Panc1 (cell line): ENCODE measurements around the gene COL1A1. TPM values are rescaled to one million over a fixed set of nuclear protein-coding genes. Genes with fewer than 3 reads are reported as not detected.

Source experiments
- ATAC-seq: fragments of 200-7000 bp; cut with Tn5 transposase; 2 replicates; pipeline ENCODE4 v1.9.1; 2020; ENCODE audit warnings: mild to moderate bottlenecking, moderate library complexity
- BruUV-seq: library from RNA; stranded (reverse); fragments of 400-500 nt; replicated peaks from 2 replicates; lab custom pipeline; 2021; lab: Mats Ljungman, UMichigan
- CTCF ChIA-PET: fragments of 300-600 bp; sonication (Branson Sonifier 250); formaldehyde crosslinking; loops from one replicate; lab custom pipeline; 2022; ENCODE audit warnings: antibody characterized with exemption; lab: Charles Lee
- POLR2A ChIA-PET: fragments of 300-600 bp; sonication (Branson Sonifier 250); formaldehyde crosslinking; loops from one replicate; lab custom pipeline; 2022; ENCODE audit warnings: antibody characterized with exemption; lab: Charles Lee
- DNase-seq: peaks from one replicate; pipeline ENCODE4 v3.0.0-alpha.2; 2010; ENCODE audit warnings: low read depth, low spot score
- H3K27ac ChIP-seq: 2 replicates; pipeline ENCODE4 v1.5.1; 2011; ENCODE audit warnings: mild to moderate bottlenecking, low read length, inconsistent platforms
- H3K27me3 ChIP-seq: fragments of 200-500 bp; sonication (Bioruptor generic); 2 replicates; pipeline ENCODE4 v1.6.0; 2014; ENCODE audit warnings: low read length, inconsistent platforms; ENCODE audit not compliant: control insufficient read depth, insufficient read depth
- H3K36me3 ChIP-seq: fragments of 200-500 bp; sonication (Bioruptor generic); 2 replicates; pipeline ENCODE4 v1.5.1; 2014; ENCODE audit warnings: inconsistent platforms, mild to moderate bottlenecking, low read length, moderate library complexity; ENCODE audit not compliant: control insufficient read depth, insufficient read depth
- H3K4me1 ChIP-seq: 2 replicates; pipeline ENCODE4 v1.5.1; 2011; ENCODE audit warnings: inconsistent platforms, mild to moderate bottlenecking, low read length, moderate library complexity; ENCODE audit not compliant: control insufficient read depth, insufficient read depth
- H3K4me3 ChIP-seq, 2 experiments: 2 replicates each; pipeline ENCODE4 v1.5.1; 2011 to 2012; ENCODE audit warnings: low read depth in 2 of 2, low read length in 2 of 2, mild to moderate bottlenecking in 2 of 2, inconsistent platforms in 1 of 2, moderate library complexity in 1 of 2
- H3K9me3 ChIP-seq: fragments of 200-500 bp; sonication (Bioruptor generic); 2 replicates; pipeline ENCODE4 v1.5.1; 2014; ENCODE audit warnings: low read depth, mild to moderate bottlenecking, inconsistent platforms, low read length, moderate library complexity; ENCODE audit not compliant: control insufficient read depth, insufficient read depth
- POLR2AphosphoS5 ChIP-seq: IDR thresholded peaks from 2 replicates; pipeline ENCODE4 v1.6.1; 2012; ENCODE audit warnings: mild to moderate bottlenecking, low read depth, low read length, moderate library complexity
- SIN3A ChIP-seq: IDR thresholded peaks from 2 replicates; pipeline ENCODE4 v1.6.1; 2012; ENCODE audit warnings: low read depth, mild to moderate bottlenecking, low read length, moderate library complexity, borderline replicate concordance; ENCODE audit not compliant: insufficient read depth
- TCF7L2 ChIP-seq: IDR thresholded peaks from 2 replicates; pipeline ENCODE4 v1.6.1; 2011; ENCODE audit warnings: mild to moderate bottlenecking, low read depth, low read length, inconsistent platforms
- in situ Hi-C: cut with HindIII; loops from 2 replicates; pipeline ENCODE4 v1.10.0; 2016; ENCODE audit warnings: low sequenced_read_pairs, low pct_unique_long_range_greater_than_20kb
- intact Hi-C: fragments of 100-400 bp; cut with micrococcal nuclease; formaldehyde crosslinking; loops from one replicate; pipeline ENCODE4 v1.10.0; 2022; ENCODE audit not compliant: unreplicated experiment
- total RNA-seq: library from RNA; stranded (reverse); gene quantifications from one replicate; pipeline ENCODE4 v1.2.1, GENCODE V29; 2021; ENCODE audit not compliant: unreplicated experiment
- TF ChIP-seq, protein P1 (sequence below): fragments of 450-650 bp; IDR thresholded peaks from 2 replicates; pipeline ENCODE4 v1.5.1; 2017; ENCODE audit warnings: mild to moderate bottlenecking
- TF ChIP-seq, protein P2 (sequence below), 2 experiments: IDR thresholded peaks; 2 replicates each; pipeline ENCODE4 v1.6.1; 2011 to 2012; ENCODE audit warnings: low read depth in 2 of 2, control low read depth in 1 of 2, low read length in 1 of 2, mild to moderate bottlenecking in 1 of 2, moderate library complexity in 1 of 2; ENCODE audit not compliant: insufficient read depth in 1 of 2

Gene COL1A1
- total RNA-seq, 1 experiment from 2014 or later, result 52.7 TPM

DNA sequence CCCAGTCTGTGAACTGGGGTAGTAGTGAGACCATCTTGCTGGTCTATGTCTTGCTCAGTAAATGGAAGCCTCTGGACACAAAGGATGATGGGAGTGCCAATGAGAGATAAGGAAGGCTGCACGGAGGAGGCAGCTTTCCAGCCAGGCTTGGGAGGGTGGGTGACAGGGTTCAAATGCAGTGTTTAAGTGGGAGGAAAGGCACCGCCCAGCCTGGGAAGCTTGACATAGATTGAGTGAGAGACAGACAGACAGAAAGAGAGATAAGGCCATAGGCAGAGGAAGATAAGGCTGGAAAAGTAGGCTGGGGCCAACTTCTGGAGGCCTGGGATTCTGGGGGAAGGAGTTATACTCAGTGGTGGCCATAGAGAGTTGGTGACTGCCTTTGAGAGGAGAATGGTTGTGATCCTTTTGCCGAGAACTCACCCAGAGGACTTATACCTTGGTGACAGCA is 7.2 kb upstream of the COL1A1 start:
- peaks cover 20% of the 10 kb centered on the region for H3K4me1 ChIP-seq
- POLR2A ChIA-PET, result no interaction called here
- DNase-seq, result no peak

DNA sequence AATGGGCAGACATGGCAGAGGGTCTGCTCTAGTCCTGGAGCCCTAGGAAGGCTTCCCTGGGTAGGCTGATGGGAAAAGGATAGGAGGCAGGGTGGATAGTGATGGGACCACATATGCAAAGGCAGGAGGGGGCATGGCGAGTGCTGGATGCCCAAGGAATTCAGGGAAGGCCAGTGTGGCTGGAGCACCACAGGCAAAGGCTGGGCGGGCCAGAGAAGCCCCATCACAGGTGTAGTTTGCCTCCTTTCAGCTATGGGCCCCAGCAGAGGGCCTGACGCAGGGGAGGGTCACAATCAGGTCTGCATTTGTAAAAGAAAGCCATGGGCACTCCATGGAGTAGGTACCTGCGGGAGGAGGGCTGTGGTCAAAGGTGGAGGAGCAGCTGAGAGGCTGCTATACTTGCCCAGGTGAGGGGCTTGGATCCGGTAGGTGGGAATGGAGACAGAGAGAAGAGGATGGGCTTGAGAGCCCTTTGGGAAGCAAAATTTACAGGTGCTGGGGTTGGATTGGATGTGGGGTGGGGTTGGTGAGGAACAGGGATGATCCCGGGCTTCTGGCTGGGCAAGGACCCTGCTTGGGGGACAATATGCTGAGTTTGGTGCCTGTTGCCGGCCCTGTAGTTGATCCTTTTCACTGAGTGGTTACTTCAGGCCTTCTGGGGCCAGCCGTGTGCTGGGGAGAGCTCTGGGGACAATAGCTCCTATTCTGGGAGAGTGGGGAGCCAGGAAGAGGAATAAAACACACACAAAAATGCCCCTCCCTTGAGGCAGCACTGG is 6.5 kb upstream of the COL1A1 start:
- POLR2A ChIA-PET, result no interaction called here
- in situ Hi-C loops, result loop anchor here (10.0 kb wide), 1 partner anchor 47 kb away; no protein-coding TSS in a partner anchor

More for the DNA sequence above, 7.2 kb upstream of the COL1A1 start:
- no peak overlapping the region for H3K4me3 ChIP-seq
- no peaks in the 10 kb centered on the region for H3K36me3 ChIP-seq
- no peaks in the 10 kb centered on the region for H3K27me3 ChIP-seq
- no peak overlapping the region for H3K27ac ChIP-seq
- H3K9me3 ChIP-seq, result no peaks in the 10 kb centered on the region
- CTCF ChIA-PET, result no interaction called here
- in situ Hi-C loops (loop anchor here (10.0 kb wide), 1 partner anchor 46 kb away; no protein-coding TSS in a partner anchor), intact Hi-C loops (no loop called here)
- BruUV-seq, result no TSS peak
- no peak for ATAC-seq
- TF ChIP-seq TCF7L2, result no peak
- no peak for TF ChIP-seq SIN3A
- TF ChIP-seq POLR2AphosphoS5, result no peak
- TF ChIP-seq, protein P1, sequence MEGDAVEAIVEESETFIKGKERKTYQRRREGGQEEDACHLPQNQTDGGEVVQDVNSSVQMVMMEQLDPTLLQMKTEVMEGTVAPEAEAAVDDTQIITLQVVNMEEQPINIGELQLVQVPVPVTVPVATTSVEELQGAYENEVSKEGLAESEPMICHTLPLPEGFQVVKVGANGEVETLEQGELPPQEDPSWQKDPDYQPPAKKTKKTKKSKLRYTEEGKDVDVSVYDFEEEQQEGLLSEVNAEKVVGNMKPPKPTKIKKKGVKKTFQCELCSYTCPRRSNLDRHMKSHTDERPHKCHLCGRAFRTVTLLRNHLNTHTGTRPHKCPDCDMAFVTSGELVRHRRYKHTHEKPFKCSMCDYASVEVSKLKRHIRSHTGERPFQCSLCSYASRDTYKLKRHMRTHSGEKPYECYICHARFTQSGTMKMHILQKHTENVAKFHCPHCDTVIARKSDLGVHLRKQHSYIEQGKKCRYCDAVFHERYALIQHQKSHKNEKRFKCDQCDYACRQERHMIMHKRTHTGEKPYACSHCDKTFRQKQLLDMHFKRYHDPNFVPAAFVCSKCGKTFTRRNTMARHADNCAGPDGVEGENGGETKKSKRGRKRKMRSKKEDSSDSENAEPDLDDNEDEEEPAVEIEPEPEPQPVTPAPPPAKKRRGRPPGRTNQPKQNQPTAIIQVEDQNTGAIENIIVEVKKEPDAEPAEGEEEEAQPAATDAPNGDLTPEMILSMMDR, result no peak
- TF ChIP-seq, protein P2, sequence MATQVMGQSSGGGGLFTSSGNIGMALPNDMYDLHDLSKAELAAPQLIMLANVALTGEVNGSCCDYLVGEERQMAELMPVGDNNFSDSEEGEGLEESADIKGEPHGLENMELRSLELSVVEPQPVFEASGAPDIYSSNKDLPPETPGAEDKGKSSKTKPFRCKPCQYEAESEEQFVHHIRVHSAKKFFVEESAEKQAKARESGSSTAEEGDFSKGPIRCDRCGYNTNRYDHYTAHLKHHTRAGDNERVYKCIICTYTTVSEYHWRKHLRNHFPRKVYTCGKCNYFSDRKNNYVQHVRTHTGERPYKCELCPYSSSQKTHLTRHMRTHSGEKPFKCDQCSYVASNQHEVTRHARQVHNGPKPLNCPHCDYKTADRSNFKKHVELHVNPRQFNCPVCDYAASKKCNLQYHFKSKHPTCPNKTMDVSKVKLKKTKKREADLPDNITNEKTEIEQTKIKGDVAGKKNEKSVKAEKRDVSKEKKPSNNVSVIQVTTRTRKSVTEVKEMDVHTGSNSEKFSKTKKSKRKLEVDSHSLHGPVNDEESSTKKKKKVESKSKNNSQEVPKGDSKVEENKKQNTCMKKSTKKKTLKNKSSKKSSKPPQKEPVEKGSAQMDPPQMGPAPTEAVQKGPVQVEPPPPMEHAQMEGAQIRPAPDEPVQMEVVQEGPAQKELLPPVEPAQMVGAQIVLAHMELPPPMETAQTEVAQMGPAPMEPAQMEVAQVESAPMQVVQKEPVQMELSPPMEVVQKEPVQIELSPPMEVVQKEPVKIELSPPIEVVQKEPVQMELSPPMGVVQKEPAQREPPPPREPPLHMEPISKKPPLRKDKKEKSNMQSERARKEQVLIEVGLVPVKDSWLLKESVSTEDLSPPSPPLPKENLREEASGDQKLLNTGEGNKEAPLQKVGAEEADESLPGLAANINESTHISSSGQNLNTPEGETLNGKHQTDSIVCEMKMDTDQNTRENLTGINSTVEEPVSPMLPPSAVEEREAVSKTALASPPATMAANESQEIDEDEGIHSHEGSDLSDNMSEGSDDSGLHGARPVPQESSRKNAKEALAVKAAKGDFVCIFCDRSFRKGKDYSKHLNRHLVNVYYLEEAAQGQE (IDR thresholded peaks at IDR 0.05; ENCODE audit: insufficient read depth in 1 of 2, low read depth in 2 of 2, low read length in 1 of 2), result no peak

More for the DNA sequence above, 6.5 kb upstream of the COL1A1 start:
- peaks cover 20% of the 10 kb centered on the region for H3K4me1 ChIP-seq
- H3K36me3 ChIP-seq, result no peaks in the 10 kb centered on the region
- TF ChIP-seq TCF7L2 (no peak), POLR2AphosphoS5 (no peak), SIN3A (no peak)
- TF ChIP-seq, protein P2 (IDR thresholded peaks at IDR 0.05; ENCODE audit: insufficient read depth in 1 of 2, low read depth in 2 of 2, low read length in 1 of 2), result no peak
- TF ChIP-seq, protein P1, result no peak
- no peaks in the 10 kb centered on the region for H3K9me3 ChIP-seq
- intact Hi-C loops, result no loop called here
- DNase-seq (no peak), ATAC-seq (no peak)
- no peak overlapping the region for H3K27ac ChIP-seq
- no peak overlapping the region for H3K4me3 ChIP-seq
- CTCF ChIA-PET, result interaction anchor here (0.8 to 1.0 kb wide), 3 partner anchors 17 to 90 kb away, joined by 5 to 13 read pairs (median 11); no protein-coding TSS in a partner anchor
- no TSS peak for BruUV-seq
- H3K27me3 ChIP-seq, result no peaks in the 10 kb centered on the region
